K562 (cell line): ENCODE results near the gene USP17L5. TPM values are rescaled to one million over a fixed set of nuclear protein-coding genes. Genes with fewer than 3 reads are reported as not detected.
"Not testable (repeated sequence)": the region's sequence is repeated elsewhere in the genome, so short reads cannot be mapped to it uniquely, and the experiment has no call there.

ENCODE experiments used
- ATAC-seq: fragments of 200-7000 bp; cut with Tn5 transposase; 3 replicates; pipeline ENCODE4 v1.9.1; 2020; ENCODE audit warnings: moderate library complexity
- Bru-seq: library from RNA; stranded (reverse); fragments of 400-500 nt; gene quantifications from one replicate; lab custom pipeline; 2021; lab: Mats Ljungman, UMichigan
- BruChase-seq, 2 experiments: library from RNA; stranded (reverse); fragments of 400-500 nt; gene quantifications; one replicate each; lab custom pipeline; 2021; lab: Mats Ljungman, UMichigan
- BruUV-seq: library from RNA; stranded (reverse); fragments of 400-500 nt; replicated peaks from 2 replicates; lab custom pipeline; 2021; lab: Mats Ljungman, UMichigan
- CTCF ChIA-PET: fragments of 300-600 bp; formaldehyde crosslinking; extraction: SDS; loops from one replicate; lab custom pipeline; 2021; ENCODE audit warnings: low intra/inter-chr PET ratio; lab: Yijun Ruan, JAX
- POLR2A ChIA-PET: fragments of 300-600, 350-650 bp; sonication (Branson Sonifier 250); formaldehyde crosslinking; extraction: SDS; loops from one replicate; lab custom pipeline; 2021; ENCODE audit warnings: antibody characterized with exemption, inconsistent platforms; lab: Yijun Ruan, JAX
- DNase-seq, 4 experiments: peaks; one replicate each; pipeline versions ENCODE4 v3.0.0 to v3.0.0-alpha.2; 2011 to 2018; ENCODE audit warnings: low spot score in 3 of 4, mixed read lengths in 3 of 4; ENCODE audit errors: extremely low read depth in 1 of 4
- FAIRE-seq: peaks from 2 replicates; lab custom pipeline; 2011; peaks lifted over from hg19 to GRCh38; lab: Jason Lieb, UNC
- H2AFZ ChIP-seq: 2 replicates; pipeline ENCODE4 v1.6.0; 2011; ENCODE audit warnings: low read depth, low read length, control low read depth, inconsistent platforms
- H3K27ac ChIP-seq: fragments of 200-600 bp; 3 replicates; pipeline ENCODE4 v1.8.0; 2011; ENCODE audit warnings: low read depth, mild to moderate bottlenecking, control low read depth, inconsistent platforms, low read length, moderate library complexity, mixed read lengths; ENCODE audit errors: extremely low read depth
- H3K27me3 ChIP-seq, 2 experiments: fragments of 300-600 bp in 1 of 2; 2 replicates in 1 of 2; 3 replicates in 1 of 2; pipeline versions ENCODE4 v1.6.0 to v1.8.0; 2011; ENCODE audit warnings: inconsistent platforms in 2 of 2, low read length in 2 of 2, mild to moderate bottlenecking in 1 of 2, mixed read lengths in 1 of 2, moderate library complexity in 1 of 2; ENCODE audit not compliant: control insufficient read depth in 2 of 2, insufficient read depth in 2 of 2
- H3K36me3 ChIP-seq: fragments of 300-600 bp; 3 replicates; pipeline ENCODE4 v1.8.0; 2011; ENCODE audit warnings: mild to moderate bottlenecking, low read length, inconsistent platforms; ENCODE audit not compliant: control insufficient read depth, insufficient read depth
- H3K4me1 ChIP-seq, 2 experiments: fragments of 200-600 bp in 1 of 2; replicated peaks in 1 of 2; 2 replicates in 1 of 2; 3 replicates in 1 of 2; pipeline versions ENCODE4 v1.5.1 to v1.8.0; 2011; ENCODE audit warnings: inconsistent platforms in 2 of 2, low read length in 2 of 2, mild to moderate bottlenecking in 1 of 2, mixed read lengths in 1 of 2, moderate library complexity in 1 of 2; ENCODE audit not compliant: control insufficient read depth in 2 of 2, insufficient read depth in 2 of 2
- H3K4me2 ChIP-seq: 2 replicates; pipeline ENCODE4 v1.6.1; 2011; ENCODE audit warnings: low read length, control low read depth, inconsistent platforms, mixed read lengths; ENCODE audit not compliant: insufficient read depth
- H3K4me3 ChIP-seq: fragments of 200-600 bp; sonication (generic), shearing (Covaris generic); 2 replicates; pipeline ENCODE4 v1.5.1; 2016; ENCODE audit warnings: control low read depth, inconsistent platforms
- H3K79me2 ChIP-seq: fragments of 200-600 bp; 3 replicates; pipeline ENCODE4 v1.8.0; 2011; ENCODE audit warnings: low read length, inconsistent platforms; ENCODE audit not compliant: control insufficient read depth, insufficient read depth
- H3K9ac ChIP-seq, 2 experiments: 2 replicates each; pipeline versions ENCODE4 v1.6.0 to v1.6.1; 2011; ENCODE audit warnings: low read depth in 2 of 2, low read length in 2 of 2, control low read depth in 1 of 2, inconsistent platforms in 1 of 2, mild to moderate bottlenecking in 1 of 2, mixed read lengths in 1 of 2; ENCODE audit not compliant: insufficient read depth in 1 of 2
- H3K9me1 ChIP-seq: one replicate; pipeline ENCODE4 v1.6.0; 2011; ENCODE audit warnings: inconsistent platforms, mild to moderate bottlenecking, low read length, moderate library complexity; ENCODE audit not compliant: control insufficient read depth, insufficient read depth
- H3K9me3 ChIP-seq: replicated peaks from 2 replicates; pipeline ENCODE4 v1.5.1; 2011; ENCODE audit warnings: low read depth, low read length, inconsistent platforms; ENCODE audit not compliant: control insufficient read depth, insufficient read depth
- H4K20me1 ChIP-seq: replicated peaks from 2 replicates; pipeline ENCODE4 v1.6.1; 2011; ENCODE audit warnings: low read length, inconsistent platforms, mixed read lengths; ENCODE audit not compliant: control insufficient read depth, insufficient read depth
- WGBS: fragments of 100-300 bp; shearing (Covaris generic); methylation state at CpG from one replicate; pipeline ENCODE4 v1.1.6; 2016; ENCODE audit warnings: low coverage, mixed read lengths; ENCODE audit not compliant: insufficient coverage; ENCODE audit errors: missing lambda C conversion rate; 5-methylcytosine and 5-hydroxymethylcytosine counted together
- in situ Hi-C: fragments of 300-500 bp; cut with MboI; formaldehyde crosslinking; loops from 4 replicates; pipeline ENCODE4 v1.15.0; 2018; ENCODE audit warnings: inconsistent platforms, mixed read lengths
- intact Hi-C: fragments of 100-400 bp; cut with micrococcal nuclease; formaldehyde crosslinking; loops from 2 replicates; pipeline ENCODE4 v1.14.2; 2022
- long read RNA-seq, 3 experiments: library from polyadenylated mRNA in 2 of 3; library from RNA in 1 of 3; unstranded in 2 of 3; stranded (forward) in 1 of 3; transcript quantifications; one replicate each; pipeline ENCODE4 v2.0.0, GENCODE V29; 2019 to 2022
- polyA minus RNA-seq, 3 experiments: library from RNA; depleted of rRNA, polyadenylated mRNA; stranded (reverse); fragments of >200 nt; gene quantifications; 2 replicates each; pipeline ENCODE4 v1.2.3, GENCODE V29; 2011
- polyA plus RNA-seq, 8 experiments: library from polyadenylated mRNA; depleted of rRNA in 4 of 8; stranded (reverse) in 5 of 8; unstranded in 3 of 8; fragments of >200 nt; fragmentation: Nextera tagmentation in 2 of 8; fragmentation: Illumina TruSeq in 1 of 8; extraction: Ambion mirVana in 2 of 8; extraction: Trizol in 1 of 8; gene quantifications; 2 replicates each; pipeline versions ENCODE4 v1.2.1 to v1.2.3, GENCODE V29; 2011 to 2014; ENCODE audit warnings: inconsistent platforms in 1 of 8, missing spikeins in 1 of 8
- total RNA-seq, 7 experiments: library from RNA; depleted of rRNA in 6 of 7; stranded (reverse); fragments of >200 nt in 6 of 7; fragmentation: Illumina TruSeq in 2 of 7; extraction: Trizol in 2 of 7; gene quantifications; 2 replicates each; pipeline versions ENCODE4 v1.2.1 to v1.2.3, GENCODE V29; 2011 to 2021; ENCODE audit warnings: low replicate concordance in 1 of 7

The USP17L5 gene, protein sequence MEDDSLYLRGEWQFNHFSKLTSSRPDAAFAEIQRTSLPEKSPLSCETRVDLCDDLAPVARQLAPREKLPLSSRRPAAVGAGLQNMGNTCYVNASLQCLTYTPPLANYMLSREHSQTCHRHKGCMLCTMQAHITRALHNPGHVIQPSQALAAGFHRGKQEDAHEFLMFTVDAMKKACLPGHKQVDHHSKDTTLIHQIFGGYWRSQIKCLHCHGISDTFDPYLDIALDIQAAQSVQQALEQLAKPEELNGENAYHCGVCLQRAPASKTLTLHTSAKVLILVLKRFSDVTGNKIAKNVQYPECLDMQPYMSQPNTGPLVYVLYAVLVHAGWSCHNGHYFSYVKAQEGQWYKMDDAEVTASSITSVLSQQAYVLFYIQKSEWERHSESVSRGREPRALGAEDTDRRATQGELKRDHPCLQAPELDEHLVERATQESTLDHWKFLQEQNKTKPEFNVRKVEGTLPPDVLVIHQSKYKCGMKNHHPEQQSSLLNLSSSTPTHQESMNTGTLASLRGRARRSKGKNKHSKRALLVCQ
- not detected in 2 replicates for total RNA-seq (2011; cell fraction: chromatin; rRNA removed; ENCODE audit: low replicate concordance)
- not detected in 2 replicates for total RNA-seq (2011; cell fraction: nucleolus; rRNA removed)
- total RNA-seq (2011; cell fraction: nucleoplasm; rRNA removed), result not detected in 2 replicates
- total RNA-seq (2014; rRNA removed), result not detected in 2 replicates
- not detected in 2 replicates for total RNA-seq (2014; rRNA removed; fragmentation: Illumina TruSeq; extraction: Trizol)
- not detected in 2 replicates for total RNA-seq (2015; rRNA removed; fragmentation: Illumina TruSeq; extraction: Trizol)
- total RNA-seq (2021), result not detected in 2 replicates
- polyA plus RNA-seq (2011; rRNA removed), result not detected in 2 replicates
- polyA plus RNA-seq (2011; cell fraction: cytosol; rRNA removed), result not detected in 2 replicates
- polyA plus RNA-seq (2011; cell fraction: nucleus; rRNA removed), result not detected in 2 replicates
- polyA plus RNA-seq (2012), result not detected in 2 replicates
- not detected in 2 replicates for polyA plus RNA-seq (2014; fragmentation: Illumina TruSeq; extraction: Trizol)
- polyA plus RNA-seq (2014; fragmentation: Nextera tagmentation; extraction: Ambion mirVana), result not detected
- polyA plus RNA-seq (2014; rRNA removed), result not detected in 2 replicates
- polyA minus RNA-seq (2011; rRNA and poly(A)+ RNA removed), result not detected in 2 replicates
- not detected in 2 replicates for polyA minus RNA-seq (2011; cell fraction: cytosol; rRNA and poly(A)+ RNA removed)
- not detected in 2 replicates for polyA minus RNA-seq (2011; cell fraction: nucleus; rRNA and poly(A)+ RNA removed)
- Bru-seq, nascent RNA, result not detected
- BruChase-seq, experiment 1, labeled RNA remaining after a 2-hour chase, result not detected
- BruChase-seq, experiment 2, labeled RNA remaining after a 6-hour chase, result not detected
- long read RNA-seq, experiment 1, result 0 reads
- long read RNA-seq, experiment 2, result 0 reads
- long read RNA-seq, experiment 3, result 0 reads

DNA sequence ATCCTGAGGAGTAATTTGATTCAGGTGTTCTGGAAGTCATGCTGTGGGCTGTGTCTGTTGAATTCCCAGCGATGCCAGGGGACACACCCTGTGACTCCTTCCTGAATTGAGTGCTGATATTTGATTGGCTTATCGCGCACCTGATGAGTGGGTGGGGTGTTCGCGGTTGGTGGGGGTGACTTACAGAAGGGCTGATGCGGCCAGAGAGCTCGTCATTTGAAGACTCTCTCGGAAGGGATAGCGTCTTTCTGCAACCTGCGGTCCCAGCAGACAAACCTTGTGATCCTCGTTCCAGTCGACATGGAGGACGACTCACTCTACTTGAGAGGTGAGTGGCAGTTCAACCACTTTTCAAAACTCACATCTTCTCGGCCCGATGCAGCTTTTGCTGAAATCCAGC, at the start of gene USP17L5:
USP17L5 (plus strand) TSS at position 301 of the 400 bp plus-strand sequence; CDS start at position 301, 0 bp downstream.
- FAIRE-seq, BruUV-seq, DNase-seq, H3K4me3 ChIP-seq, CTCF ChIA-PET, H3K9me3 ChIP-seq, H3K4me1 ChIP-seq, intact Hi-C loops, H3K79me2 ChIP-seq, POLR2A ChIA-PET, ATAC-seq, H3K9me1 ChIP-seq, H2AFZ ChIP-seq, H3K9ac ChIP-seq, H3K27ac ChIP-seq, H4K20me1 ChIP-seq, H3K36me3 ChIP-seq, H3K4me2 ChIP-seq, H3K27me3 ChIP-seq: not testable (repeated sequence)
- no CpG with 5 or more reads among the region's 15 CpGs for WGBS
- in situ Hi-C loops, result loop anchor here (10.0 to 25.0 kb wide), 2 partner anchors 204 to 352 kb away; no protein-coding TSS in a partner anchor

DNA sequence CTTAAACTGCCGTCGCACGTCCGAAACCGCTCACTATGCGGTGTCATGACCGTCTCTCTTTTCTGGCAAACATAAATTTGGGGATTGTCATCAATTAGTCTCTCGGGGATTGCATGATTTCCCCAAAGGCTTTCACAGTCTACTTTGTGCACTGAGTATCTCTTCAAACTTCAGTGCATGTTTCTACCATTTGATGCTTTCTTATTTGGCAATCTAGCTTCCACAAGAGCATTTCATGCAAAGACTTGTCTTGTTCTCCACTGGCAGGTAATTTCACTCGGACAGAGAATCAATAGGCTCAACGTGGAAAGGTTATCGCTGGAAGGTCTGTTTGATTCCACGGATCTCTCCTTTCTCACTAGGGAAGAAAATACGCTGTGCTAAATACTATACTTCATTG, 15.0 kb upstream of the USP17L5 start:
- H3K4me2 ChIP-seq, H3K9ac ChIP-seq, FAIRE-seq, BruUV-seq, intact Hi-C loops, H3K4me1 ChIP-seq, H3K27ac ChIP-seq, H3K9me1 ChIP-seq, ATAC-seq, H2AFZ ChIP-seq, DNase-seq, H3K9me3 ChIP-seq, H3K79me2 ChIP-seq, H3K4me3 ChIP-seq, POLR2A ChIA-PET, H3K27me3 ChIP-seq, H4K20me1 ChIP-seq, CTCF ChIA-PET, H3K36me3 ChIP-seq: not testable (repeated sequence)
- WGBS, result 0% methylated on average over 1 of the region's 13 CpGs
- in situ Hi-C loops, result loop anchor here (10.0 kb wide), 1 partner anchor 61 kb away; no protein-coding TSS in a partner anchor

DNA sequence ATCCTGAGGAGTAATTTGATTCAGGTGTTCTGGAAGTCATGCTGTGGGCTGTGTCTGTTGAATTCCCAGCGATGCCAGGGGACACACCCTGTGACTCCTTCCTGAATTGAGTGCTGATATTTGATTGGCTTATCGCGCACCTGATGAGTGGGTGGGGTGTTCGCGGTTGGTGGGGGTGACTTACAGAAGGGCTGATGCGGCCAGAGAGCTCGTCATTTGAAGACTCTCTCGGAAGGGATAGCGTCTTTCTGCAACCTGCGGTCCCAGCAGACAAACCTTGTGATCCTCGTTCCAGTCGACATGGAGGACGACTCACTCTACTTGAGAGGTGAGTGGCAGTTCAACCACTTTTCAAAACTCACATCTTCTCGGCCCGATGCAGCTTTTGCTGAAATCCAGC, 14.3 kb upstream of the USP17L5 start, which contains the start of gene USP17L24:
USP17L24 (plus strand) TSS at position 301 of the 400 bp plus-strand sequence; CDS start at position 301, 0 bp downstream.
- H3K79me2 ChIP-seq, H3K4me2 ChIP-seq, H3K27ac ChIP-seq, DNase-seq, H3K4me3 ChIP-seq, FAIRE-seq, H4K20me1 ChIP-seq, H2AFZ ChIP-seq, H3K4me1 ChIP-seq, CTCF ChIA-PET, H3K9me1 ChIP-seq, intact Hi-C loops, POLR2A ChIA-PET, BruUV-seq, H3K9ac ChIP-seq, H3K9me3 ChIP-seq, H3K27me3 ChIP-seq, ATAC-seq, H3K36me3 ChIP-seq: not testable (repeated sequence)
- in situ Hi-C loops, result loop anchor here (10.0 to 25.0 kb wide), 2 partner anchors 60 to 338 kb away; no protein-coding TSS in a partner anchor
- no CpG with 5 or more reads among the region's 15 CpGs for whole genome bisulfite sequencing
